Activated CD4-positive, alpha-beta T cell treated with anti-CD3 and anti-CD28 coated beads, Interleukin-2, amount 50 U/mL, for 16 hours (primary cell): ENCODE data around the gene FBXL16.

ENCODE experiments used
- DNase-seq: peaks from one replicate; pipeline ENCODE4 v3.0.0-alpha.2; 2020

The FBXL16 gene

GRCh38 chr16:734208-734980 is 28.8 kb upstream of the FBXL16 start:
- DNase-seq = no peak

GRCh38 chr16:733382-734207 is 28.0 kb upstream of the FBXL16 start:
- DNase-seq = no peak

GRCh38 chr16:732936-733335 is 27.3 kb upstream of the FBXL16 start:
- DNase-seq = no peak

GRCh38 chr16:732332-732731 is 26.7 kb upstream of the FBXL16 start:
- DNase-seq = no peak

- DNase-seq = no peak
Measured at GRCh38 chr16:730666-731509, 25.3 kb upstream of the FBXL16 start.

GRCh38 chr16:729768-730665 is 24.4 kb upstream of the FBXL16 start:
- no peak for DNase-seq

GRCh38 chr16:728890-729744 is 23.5 kb upstream of the FBXL16 start:
- no peak for DNase-seq

- peak; percentile 74 for DNase-seq
Measured at GRCh38 chr16:728131-728889, 22.7 kb upstream of the FBXL16 start.

GRCh38 chr16:727291-727977 is 21.8 kb upstream of the FBXL16 start:
- DNase-seq = no peak

- DNase-seq = peak; percentile 69
Measured at GRCh38 chr16:726438-727290, 21.1 kb upstream of the FBXL16 start, which contains the start of the genes CCDC78 and HAGHL. Gene CCDC78, minus strand, starts transcription at chr16:726443. Its CDS starts 76 bp downstream, at chr16:726367. Gene HAGHL, plus strand, starts transcription at chr16:727106. Its CDS starts 404 bp downstream, at chr16:727510.

- DNase-seq = no peak
Measured at GRCh38 chr16:726188-726437, 20.5 kb upstream of the FBXL16 start.

- no peak for DNase-seq
Measured at GRCh38 chr16:725463-726187, 20.0 kb upstream of the FBXL16 start.

- no peak for DNase-seq
Measured at GRCh38 chr16:725041-725376, 19.4 kb upstream of the FBXL16 start.

- no peak for DNase-seq
Measured at GRCh38 chr16:724188-725040, 18.8 kb upstream of the FBXL16 start.

GRCh38 chr16:723695-724094 is 18.1 kb upstream of the FBXL16 start:
- DNase-seq = no peak

GRCh38 chr16:722835-723633 is 17.4 kb upstream of the FBXL16 start:
- no peak for DNase-seq
